OCI-LY1 (cell line): ENCODE measurements around the gene SMIM22.

ENCODE experiments used
- H2AFZ ChIP-seq: fragments of 200-600 bp; sonication (generic), shearing (Covaris generic); 2 replicates; pipeline ENCODE4 v1.6.0; 2014; ENCODE audit warnings: antibody characterized with exemption, mild to moderate bottlenecking, low read length
- H3F3A ChIP-seq: fragments of 200-600 bp; sonication (generic), shearing (Covaris generic); 2 replicates; pipeline ENCODE4 v1.6.0; 2014; ENCODE audit warnings: mild to moderate bottlenecking, antibody characterized with exemption, low read length, moderate library complexity; ENCODE audit not compliant: insufficient read depth
- H3K27ac ChIP-seq: fragments of 200-600 bp; sonication (generic); 2 replicates; pipeline ENCODE4 v1.5.1; 2014; ENCODE audit warnings: low read length, mixed run types, mild to moderate bottlenecking, low read depth; ENCODE audit not compliant: poor library complexity, severe bottlenecking
- H3K27me3 ChIP-seq: fragments of 200-600 bp; sonication (generic); 2 replicates; pipeline ENCODE4 v1.6.0; 2014; ENCODE audit warnings: antibody characterized with exemption, mild to moderate bottlenecking, low read length, moderate library complexity; ENCODE audit not compliant: insufficient read depth
- H3K36me3 ChIP-seq: fragments of 200-600 bp; sonication (generic); 2 replicates; pipeline ENCODE4 v1.6.1; 2014; ENCODE audit warnings: mild to moderate bottlenecking, antibody characterized with exemption, low read length, moderate library complexity, mixed read lengths; ENCODE audit not compliant: insufficient read depth
- H3K4me1 ChIP-seq: fragments of 200-600 bp; sonication (generic); 2 replicates; pipeline ENCODE4 v1.5.1; 2014; ENCODE audit warnings: mild to moderate bottlenecking, low read length, moderate library complexity; ENCODE audit not compliant: insufficient read depth, severe bottlenecking
- H3K4me2 ChIP-seq: fragments of 200-600 bp; sonication (generic), shearing (Covaris generic); 2 replicates; pipeline ENCODE4 v1.6.1; 2014; ENCODE audit warnings: low read length
- H3K4me3 ChIP-seq: fragments of 200-600 bp; sonication (generic); 2 replicates; pipeline ENCODE4 v1.5.1; 2014; ENCODE audit warnings: low read length, low read depth, mild to moderate bottlenecking, mixed read lengths; ENCODE audit not compliant: poor library complexity, severe bottlenecking
- H3K79me2 ChIP-seq: fragments of 200-600 bp; shearing (Covaris generic); 2 replicates; pipeline ENCODE4 v1.6.1; 2016; ENCODE audit warnings: mixed run types, low read length, mixed read lengths; ENCODE audit not compliant: insufficient read depth
- H3K9ac ChIP-seq: fragments of 200-600 bp; sonication (generic), shearing (Covaris generic); 2 replicates; pipeline ENCODE4 v1.6.1; 2014; ENCODE audit warnings: mild to moderate bottlenecking, low read length, mixed read lengths
- H3K9me2 ChIP-seq: fragments of 200-600 bp; sonication (generic), shearing (Covaris generic); 2 replicates; pipeline ENCODE4 v1.6.1; 2014; ENCODE audit warnings: low read depth, mild to moderate bottlenecking, low read length, mixed read lengths
- H3K9me3 ChIP-seq: fragments of 200-600 bp; shearing (Covaris generic); 2 replicates; pipeline ENCODE4 v1.6.1; 2014; ENCODE audit warnings: low read length, mixed read lengths
- H4K20me1 ChIP-seq: fragments of 200-600 bp; sonication (generic), shearing (Covaris generic); 2 replicates; pipeline ENCODE4 v1.6.0; 2016; ENCODE audit warnings: mild to moderate bottlenecking, low read length; ENCODE audit not compliant: insufficient read depth
- EZH2 ChIP-seq: fragments of 200-600 bp; sonication (generic), shearing (Covaris generic); IDR thresholded peaks from 2 replicates; pipeline ENCODE4 v1.8.0; 2017; ENCODE audit warnings: borderline replicate concordance, mixed run types, mild to moderate bottlenecking, antibody characterized with exemption, low read length, moderate library complexity, mixed read lengths
- TF ChIP-seq, protein P1 (sequence below): fragments of 200-600 bp; sonication (generic), shearing (Covaris generic); IDR thresholded peaks from 2 replicates; pipeline ENCODE4 v1.5.1; 2017; ENCODE audit warnings: mild to moderate bottlenecking, antibody characterized with exemption, low read length, moderate library complexity, mixed read lengths

The SMIM22 gene

DNA sequence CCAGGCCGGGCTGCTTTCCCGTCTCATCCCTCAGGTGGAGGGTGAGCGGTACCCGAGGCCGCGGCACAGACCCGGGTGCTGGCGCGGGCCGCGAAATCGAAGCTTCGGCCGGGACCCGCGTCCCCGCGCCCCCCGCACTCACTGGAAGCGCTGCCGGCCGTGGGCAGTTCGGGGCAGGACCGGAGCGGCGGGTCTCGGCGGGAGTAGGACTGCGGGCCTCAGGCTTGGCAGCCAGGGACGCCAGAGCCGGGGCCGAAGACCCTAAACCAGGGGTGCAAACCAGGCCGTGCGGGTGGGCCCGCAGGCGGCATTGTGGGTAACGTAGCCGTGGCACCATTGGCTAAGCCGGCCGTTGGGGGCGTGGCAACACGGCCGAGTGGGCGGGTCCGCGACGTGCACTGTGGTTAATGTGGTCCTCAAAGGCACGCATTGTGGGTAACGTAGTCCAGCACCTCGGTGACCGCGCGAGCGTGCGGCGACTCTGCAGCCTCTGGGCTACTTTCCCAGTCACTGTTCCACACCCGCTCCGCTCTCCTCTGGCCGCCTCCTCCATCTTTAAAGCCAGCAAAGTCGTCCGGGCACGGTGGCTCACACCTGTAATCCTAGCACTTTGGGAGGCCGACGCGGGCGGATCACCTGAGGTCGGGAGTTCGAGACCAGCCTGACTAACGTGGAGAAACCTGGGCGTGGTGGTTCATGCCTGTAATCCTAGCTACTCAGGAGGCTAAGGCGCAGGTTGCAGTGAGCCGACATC is 28.1 kb upstream of the SMIM22 start, which contains the start of gene ZNF500:
Gene ZNF500, minus strand, starts transcription at position 288 of the 754 bp plus-strand sequence. CDS start 1,184 bp downstream, outside the sequence.
- no peak within 1 kb of the TSS for H2AFZ ChIP-seq
- H3K27ac ChIP-seq = no peak within 1 kb of the TSS
- H3K36me3 ChIP-seq = peaks cover 18% of the 10 kb centered on the region
- no peaks in the 10 kb centered on the region for H3K27me3 ChIP-seq
- H3K4me2 ChIP-seq = peak within 1 kb of the TSS; percentile 81
- peak within 1 kb of the TSS; percentile 85 for H3K9ac ChIP-seq
- H3K9me3 ChIP-seq = no peaks in the 10 kb centered on the region
- H3K4me3 ChIP-seq = peak within 1 kb of the TSS; percentile 86
- peaks cover 9% of the 10 kb centered on the region; the same call in 1 of the 2 replicates for H3F3A ChIP-seq
- peaks cover 13% of the 10 kb centered on the region for H3K4me1 ChIP-seq
- H3K9me2 ChIP-seq = no peaks in the 10 kb centered on the region
- TF ChIP-seq, protein P1, sequence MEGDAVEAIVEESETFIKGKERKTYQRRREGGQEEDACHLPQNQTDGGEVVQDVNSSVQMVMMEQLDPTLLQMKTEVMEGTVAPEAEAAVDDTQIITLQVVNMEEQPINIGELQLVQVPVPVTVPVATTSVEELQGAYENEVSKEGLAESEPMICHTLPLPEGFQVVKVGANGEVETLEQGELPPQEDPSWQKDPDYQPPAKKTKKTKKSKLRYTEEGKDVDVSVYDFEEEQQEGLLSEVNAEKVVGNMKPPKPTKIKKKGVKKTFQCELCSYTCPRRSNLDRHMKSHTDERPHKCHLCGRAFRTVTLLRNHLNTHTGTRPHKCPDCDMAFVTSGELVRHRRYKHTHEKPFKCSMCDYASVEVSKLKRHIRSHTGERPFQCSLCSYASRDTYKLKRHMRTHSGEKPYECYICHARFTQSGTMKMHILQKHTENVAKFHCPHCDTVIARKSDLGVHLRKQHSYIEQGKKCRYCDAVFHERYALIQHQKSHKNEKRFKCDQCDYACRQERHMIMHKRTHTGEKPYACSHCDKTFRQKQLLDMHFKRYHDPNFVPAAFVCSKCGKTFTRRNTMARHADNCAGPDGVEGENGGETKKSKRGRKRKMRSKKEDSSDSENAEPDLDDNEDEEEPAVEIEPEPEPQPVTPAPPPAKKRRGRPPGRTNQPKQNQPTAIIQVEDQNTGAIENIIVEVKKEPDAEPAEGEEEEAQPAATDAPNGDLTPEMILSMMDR = no peak
- no peak for TF ChIP-seq EZH2
- no peaks in the 10 kb centered on the region for H3K79me2 ChIP-seq
- H4K20me1 ChIP-seq = no peaks in the 10 kb centered on the region

DNA sequence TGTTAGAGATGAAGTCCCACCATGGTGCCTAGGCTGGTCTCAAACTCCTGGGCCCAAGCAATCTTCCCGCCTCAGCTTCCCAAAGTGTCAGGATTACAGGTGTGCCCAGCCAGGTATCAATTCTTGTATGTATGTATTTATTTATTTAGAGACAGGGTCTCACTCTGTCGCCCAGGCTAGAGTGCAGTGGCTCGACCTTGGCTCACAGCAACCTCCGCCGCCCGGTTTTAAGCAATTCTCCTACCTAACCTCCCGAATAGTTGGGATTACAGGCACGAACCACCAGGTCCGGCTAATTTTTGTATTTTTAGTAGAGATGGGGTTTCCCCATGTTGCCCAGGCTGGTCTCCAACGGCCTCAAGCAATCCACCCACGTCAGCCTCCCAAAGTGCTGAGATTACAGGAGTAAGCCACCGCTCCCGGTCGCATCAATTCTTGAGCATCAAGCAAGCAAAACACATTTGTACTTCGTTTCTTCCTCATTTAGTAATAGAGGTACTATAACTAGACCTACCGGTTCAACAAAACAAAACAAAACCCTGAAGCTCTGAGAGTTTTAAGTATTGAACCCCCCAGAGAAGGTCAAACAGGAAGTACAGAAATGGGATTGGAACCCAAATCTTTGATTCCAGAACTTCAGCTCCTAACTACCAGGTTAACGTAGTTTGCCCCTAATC is 27.2 kb upstream of the SMIM22 start:
- H3K4me3 ChIP-seq = peak overlapping the region; percentile 86
- peak overlapping the region; percentile 55 for H3K9ac ChIP-seq
- H3F3A ChIP-seq = peaks cover 9% of the 10 kb centered on the region; the same call in 1 of the 2 replicates
- H3K27me3 ChIP-seq = no peaks in the 10 kb centered on the region
- TF ChIP-seq EZH2 = no peak
- TF ChIP-seq, protein P1 = no peak
- no peak overlapping the region for H3K27ac ChIP-seq
- H3K4me2 ChIP-seq = peak overlapping the region; percentile 70
- H3K4me1 ChIP-seq = peaks cover 13% of the 10 kb centered on the region
- H4K20me1 ChIP-seq = no peaks in the 10 kb centered on the region
- no peaks in the 10 kb centered on the region for H3K79me2 ChIP-seq
- no peaks in the 10 kb centered on the region for H3K9me2 ChIP-seq
- peaks cover 10% of the 10 kb centered on the region; the same call in 1 of the 2 replicates for H3K36me3 ChIP-seq
- no peak overlapping the region for H2AFZ ChIP-seq
- no peaks in the 10 kb centered on the region for H3K9me3 ChIP-seq

DNA sequence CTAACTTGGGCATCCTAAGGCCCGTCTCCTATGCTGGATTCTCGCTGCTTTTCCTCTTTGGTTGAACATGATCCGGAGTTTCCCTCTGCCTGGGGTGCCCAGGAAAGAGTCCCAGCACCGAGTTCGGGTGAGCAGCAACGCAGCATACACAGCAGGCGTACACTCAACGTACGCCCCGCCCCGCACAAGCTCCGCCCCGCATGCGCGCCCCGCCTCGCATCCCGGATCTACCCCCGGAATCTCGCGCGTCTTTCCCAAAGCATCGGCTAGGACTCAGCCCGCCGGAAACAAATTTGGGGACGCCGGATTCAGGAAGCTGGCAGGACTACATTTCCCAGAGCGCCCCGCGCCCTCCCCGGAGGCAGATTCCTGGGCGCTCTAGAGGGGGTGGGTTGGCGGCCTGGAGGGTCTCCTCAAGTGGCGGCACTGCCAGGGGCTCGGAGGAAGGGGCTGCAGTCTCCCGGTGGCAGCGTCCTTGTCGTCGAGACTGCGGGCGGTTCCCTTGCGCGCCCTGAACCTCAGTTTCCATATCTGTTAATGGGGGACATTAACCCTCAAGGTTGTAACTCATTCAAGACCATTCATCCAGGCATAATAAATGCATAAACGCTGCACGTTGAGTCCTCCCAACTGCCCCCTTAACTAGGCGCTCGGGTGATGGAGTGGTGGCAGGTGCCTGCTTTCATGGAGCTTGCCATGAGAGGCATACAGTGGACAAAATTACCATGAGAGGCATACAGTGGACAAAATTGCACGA is 26.4 kb upstream of the SMIM22 start:
- peak overlapping the region; percentile 86 for H3K4me3 ChIP-seq

More for the DNA sequence above, 26.4 kb upstream of the SMIM22 start:
- Histone ChIP-seq H3K9ac (peak overlapping the region; percentile 55), H3F3A (peaks cover 9% of the 10 kb centered on the region; the same call in 1 of the 2 replicates), H3K36me3 (peaks cover 5% of the 10 kb centered on the region; the same call in 1 of the 2 replicates), H2AFZ (peak overlapping the region; percentile 51; the same call in 1 of the 2 replicates), H3K9me2 (no peaks in the 10 kb centered on the region), H3K27ac (no peak overlapping the region), H3K27me3 (no peaks in the 10 kb centered on the region), H3K4me1 (peaks cover 13% of the 10 kb centered on the region), H4K20me1 (no peaks in the 10 kb centered on the region), H3K9me3 (no peaks in the 10 kb centered on the region), H3K79me2 (no peaks in the 10 kb centered on the region), H3K4me2 (peak overlapping the region; percentile 70)
- TF ChIP-seq EZH2 = no peak
- TF ChIP-seq, protein P1 = no peak
